Measurements from ENCODE around the gene RFK.

Gene RFK

GRCh38 chr9:76351006-76351405 lies 43.2 kb downstream of the RFK start:
- no peak for DNase-seq
- no peak overlapping the region for H3K27ac Mint-ChIP-seq
- peaks cover 7% of the 10 kb centered on the region for H3K27me3 Mint-ChIP-seq
- no peak for ATAC-seq
- no peaks in the 10 kb centered on the region for H3K36me3 Mint-ChIP-seq (ENCODE audit: low read depth)
- no peak overlapping the region for H3K4me3 Mint-ChIP-seq
- H3K4me1 Mint-ChIP-seq = no peaks in the 10 kb centered on the region
- H3K9me3 Mint-ChIP-seq = no peaks in the 10 kb centered on the region

DNA sequence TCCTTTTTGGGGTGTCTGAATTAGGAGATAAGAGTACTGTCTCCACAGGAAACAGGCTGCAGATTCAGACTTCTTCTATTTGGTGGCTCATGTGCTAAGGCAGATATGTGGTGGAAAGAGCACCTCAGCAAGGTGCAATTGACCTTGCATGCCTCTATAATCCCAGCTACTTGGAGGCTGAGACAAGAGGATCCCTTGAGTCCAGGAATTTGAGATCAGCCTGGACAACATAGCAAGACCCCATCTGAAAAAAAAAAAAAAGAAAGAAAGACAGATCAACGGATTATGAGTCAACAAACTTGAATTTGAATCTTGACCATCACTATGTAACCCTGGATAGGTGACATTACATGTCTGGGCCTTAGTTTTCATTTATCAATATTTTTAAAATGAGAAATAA lies 44.4 kb downstream of the RFK start:
- DNase-seq (no peak), ATAC-seq (no peak)
- Mint-ChIP-seq H3K36me3 (ENCODE audit: low read depth) (no peaks in the 10 kb centered on the region), H3K27ac (no peak overlapping the region), H3K27me3 (peaks cover 5% of the 10 kb centered on the region), H3K9me3 (no peaks in the 10 kb centered on the region), H3K4me3 (no peak overlapping the region), H3K4me1 (no peaks in the 10 kb centered on the region)

- no peaks in the 10 kb centered on the region for H3K9me3 Mint-ChIP-seq
- no peak overlapping the region for H3K4me3 Mint-ChIP-seq
- no peaks in the 10 kb centered on the region for H3K36me3 Mint-ChIP-seq (ENCODE audit: low read depth)
- no peak overlapping the region for H3K27ac Mint-ChIP-seq
- DNase-seq = no peak
- ATAC-seq = no peak
- H3K27me3 Mint-ChIP-seq = peaks cover 15% of the 10 kb centered on the region
- H3K4me1 Mint-ChIP-seq = no peaks in the 10 kb centered on the region
Observed at GRCh38 chr9:76342858-76343257, 51.4 kb downstream of the RFK start.

DNA sequence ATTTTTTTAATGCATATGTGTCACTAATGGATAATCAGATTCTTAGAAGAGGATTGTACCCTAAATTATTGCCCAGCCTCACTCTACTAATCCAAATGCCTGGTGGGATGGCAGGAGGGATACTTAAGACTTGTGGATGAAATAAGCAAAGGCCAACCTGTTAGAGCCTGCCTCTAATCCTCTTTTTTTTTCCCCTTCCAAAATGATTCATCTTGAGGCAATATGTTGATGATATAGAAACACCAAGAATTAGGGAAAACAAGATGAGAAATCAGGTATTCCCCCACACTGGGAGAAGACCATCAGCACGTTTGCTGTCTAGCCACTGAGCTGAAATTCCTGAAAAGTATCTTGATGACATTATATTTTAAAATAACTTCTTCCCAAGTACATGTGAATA lies 52.0 kb downstream of the RFK start:
- Mint-ChIP-seq H3K4me1 (no peaks in the 10 kb centered on the region), H3K27me3 (peaks cover 15% of the 10 kb centered on the region), H3K27ac (no peak overlapping the region), H3K4me3 (no peak overlapping the region), H3K9me3 (no peaks in the 10 kb centered on the region), H3K36me3 (ENCODE audit: low read depth) (no peaks in the 10 kb centered on the region)
- ATAC-seq = no peak
- no peak for DNase-seq

DNA sequence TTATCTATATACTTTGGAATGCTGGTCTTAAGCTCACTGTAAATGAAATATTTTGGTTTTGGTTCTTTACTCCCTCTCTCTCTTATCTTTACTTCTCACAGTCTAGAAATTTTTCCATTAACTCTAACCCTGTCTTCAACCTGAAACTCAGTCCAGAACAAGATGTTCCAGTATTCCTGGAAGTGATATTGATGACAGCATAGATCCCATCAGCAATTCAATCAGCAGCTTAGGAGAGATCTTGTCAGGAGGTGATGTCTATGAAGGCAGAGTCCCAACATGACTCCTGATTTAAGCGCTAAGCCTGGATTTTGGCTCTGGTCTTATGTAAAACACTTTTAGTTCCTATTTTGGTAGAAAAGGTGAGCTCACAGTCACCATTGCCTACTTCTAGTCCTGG lies 52.6 kb downstream of the RFK start:
- peaks cover 15% of the 10 kb centered on the region for H3K27me3 Mint-ChIP-seq
- ATAC-seq = no peak
- no peaks in the 10 kb centered on the region for H3K9me3 Mint-ChIP-seq
- DNase-seq = no peak
- H3K4me1 Mint-ChIP-seq = no peaks in the 10 kb centered on the region
- no peak overlapping the region for H3K27ac Mint-ChIP-seq
- H3K4me3 Mint-ChIP-seq = no peak overlapping the region
- no peaks in the 10 kb centered on the region for H3K36me3 Mint-ChIP-seq (ENCODE audit: low read depth)

DNA sequence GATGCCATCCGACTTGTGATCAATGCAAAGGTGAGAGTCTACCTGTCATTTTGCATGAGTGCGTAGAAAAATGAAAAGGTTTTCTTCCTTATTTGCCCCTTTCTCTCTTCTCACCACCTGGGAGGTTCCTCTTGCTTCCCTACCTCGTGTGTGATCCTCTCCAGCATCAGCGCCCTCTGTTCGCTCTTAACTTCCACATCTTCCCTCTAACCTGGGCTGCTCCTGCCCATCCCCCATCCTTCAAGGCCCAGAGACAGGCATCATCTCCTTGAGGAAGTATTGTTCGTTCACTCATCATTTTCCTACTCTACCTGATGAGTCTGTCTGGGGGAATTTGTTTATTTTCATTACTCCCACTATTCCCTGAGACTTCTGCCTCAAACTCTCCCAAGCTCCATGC lies 55.8 kb downstream of the RFK start:
- Mint-ChIP-seq H3K4me1 (no peaks in the 10 kb centered on the region), H3K27ac (no peak overlapping the region), H3K4me3 (no peak overlapping the region), H3K27me3 (peaks cover 13% of the 10 kb centered on the region), H3K9me3 (no peaks in the 10 kb centered on the region), H3K36me3 (ENCODE audit: low read depth) (no peaks in the 10 kb centered on the region)
- DNase-seq (no peak), ATAC-seq (no peak)

GRCh38 chr9:76336027-76336426 lies 58.2 kb downstream of the RFK start:
- Mint-ChIP-seq H3K4me1 (no peaks in the 10 kb centered on the region), H3K36me3 (ENCODE audit: low read depth) (no peaks in the 10 kb centered on the region), H3K9me3 (no peaks in the 10 kb centered on the region), H3K27ac (no peak overlapping the region), H3K27me3 (peaks cover 4% of the 10 kb centered on the region), H3K4me3 (no peak overlapping the region)
- DNase-seq (no peak), ATAC-seq (no peak)

All from activated naive CD8-positive, alpha-beta T cell treated with anti-CD3 and anti-CD28 coated beads, Interleukin-2, amount 50 U/mL, for 24 hours (primary cell).